Measurements from ENCODE around the gene ZSWIM8. TPM values are rescaled to one million over a fixed set of nuclear protein-coding genes. Genes with fewer than 3 reads are reported as not detected.

The ZSWIM8 gene
- total RNA-seq, 1 donor from 2014 or later, result 66.7 TPM

- TF ChIP-seq CTCF (IDR thresholded peaks at IDR 0.05; ENCODE audit: insufficient read depth, low read length, poor library complexity, severe bottlenecking), result no peak
- no peaks in the 10 kb centered on the region for H3K36me3 ChIP-seq (ENCODE audit: control insufficient read depth, insufficient read depth, low read length)
These were observed 22.1 kb downstream of the ZSWIM8 start for GRCh38 chr10:73807471-73807870.

GRCh38 chr10:73808021-73808815, 22.8 kb downstream of the ZSWIM8 start:
- TF ChIP-seq CTCF (IDR thresholded peaks at IDR 0.05; ENCODE audit: insufficient read depth, low read length, poor library complexity, severe bottlenecking), result no peak
- H3K36me3 ChIP-seq (ENCODE audit: control insufficient read depth, insufficient read depth, low read length), result no peaks in the 10 kb centered on the region
- no peaks in the 10 kb centered on the region for H3K27me3 ChIP-seq (ENCODE audit: control insufficient read depth, insufficient read depth, low read length)
- DNase-seq (ENCODE audit: low read depth), result no peak
- no peak overlapping the region for H3K4me3 ChIP-seq (ENCODE audit: low read depth, low read length)

More at GRCh38 chr10:73807471-73807870, 22.1 kb downstream of the ZSWIM8 start:
- Histone ChIP-seq H3K4me3 (ENCODE audit: low read depth, low read length) (no peak overlapping the region), H3K27me3 (ENCODE audit: control insufficient read depth, insufficient read depth, low read length) (no peaks in the 10 kb centered on the region)
- DNase-seq (ENCODE audit: low read depth), result no peak

- DNase-seq (ENCODE audit: low read depth), result no peak
- Histone ChIP-seq H3K4me3 (ENCODE audit: low read depth, low read length) (no peak overlapping the region), H3K36me3 (ENCODE audit: control insufficient read depth, insufficient read depth, low read length) (no peaks in the 10 kb centered on the region), H3K27me3 (ENCODE audit: control insufficient read depth, insufficient read depth, low read length) (no peaks in the 10 kb centered on the region)
- TF ChIP-seq CTCF (IDR thresholded peaks at IDR 0.05; ENCODE audit: insufficient read depth, low read length, poor library complexity, severe bottlenecking), result no peak
These were observed 23.8 kb downstream of the ZSWIM8 start for GRCh38 chr10:73809061-73809818.

- Histone ChIP-seq H3K4me3 (ENCODE audit: low read depth, low read length) (peak overlapping the region; percentile 83), H3K27me3 (ENCODE audit: control insufficient read depth, insufficient read depth, low read length) (no peaks in the 10 kb centered on the region), H3K36me3 (ENCODE audit: control insufficient read depth, insufficient read depth, low read length) (no peaks in the 10 kb centered on the region)
- no peak for TF ChIP-seq CTCF (IDR thresholded peaks at IDR 0.05; ENCODE audit: insufficient read depth, low read length, poor library complexity, severe bottlenecking)
- DNase-seq (ENCODE audit: low read depth), result no peak
These were observed 24.9 kb downstream of the ZSWIM8 start for GRCh38 chr10:73810358-73810734.

- TF ChIP-seq CTCF (IDR thresholded peaks at IDR 0.05; ENCODE audit: insufficient read depth, low read length, poor library complexity, severe bottlenecking), result no peak
- H3K27me3 ChIP-seq (ENCODE audit: control insufficient read depth, insufficient read depth, low read length), result no peaks in the 10 kb centered on the region
- H3K4me3 ChIP-seq (ENCODE audit: low read depth, low read length), result peak overlapping the region; percentile 83
- no peaks in the 10 kb centered on the region for H3K36me3 ChIP-seq (ENCODE audit: control insufficient read depth, insufficient read depth, low read length)
- DNase-seq (ENCODE audit: low read depth), result no peak
These were observed 25.5 kb downstream of the ZSWIM8 start for GRCh38 chr10:73810735-73811465.

All from kidney epithelial cell (primary cell).